Measurements from ENCODE around the gene PCED1B. TPM values are rescaled to one million over a fixed set of nuclear protein-coding genes. Genes with fewer than 3 reads are reported as not detected.
"Not testable (repeated sequence)": the region's sequence is repeated elsewhere in the genome, so short reads cannot be mapped to it uniquely, and the experiment has no call there.

Gene PCED1B
- total RNA-seq, 1 experiment from 2014 or later = 3.3 TPM

DNA sequence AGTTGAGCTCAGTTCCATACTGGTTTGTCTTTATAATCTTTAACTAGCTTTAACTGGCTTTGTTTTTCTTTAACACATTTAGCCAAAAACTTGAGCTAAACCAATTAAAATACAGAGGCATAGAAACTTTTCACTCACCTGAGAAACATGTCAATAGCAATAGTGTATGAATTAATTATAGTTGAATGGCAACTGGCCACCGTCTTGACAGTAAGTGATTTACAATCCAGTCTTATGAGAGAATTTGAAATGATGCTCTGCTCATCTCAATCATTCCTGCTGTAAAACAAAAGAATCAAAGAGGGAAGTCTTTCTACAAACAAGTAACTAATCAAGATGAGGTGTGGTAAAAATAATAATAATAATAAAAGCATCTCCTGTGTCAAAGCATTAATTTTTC is 86.9 kb downstream of the PCED1B start:
- Histone ChIP-seq H3K18ac (ENCODE audit: insufficient read length, low read depth, low read length) (no peak overlapping the region), H3K23ac (ENCODE audit: insufficient read length, low read depth, low read length) (no peak overlapping the region), H4K5ac (ENCODE audit: insufficient read length, low read depth, low read length) (no peak overlapping the region), H3K79me1 (ENCODE audit: insufficient read depth, low read depth, low read length, poor library complexity, severe bottlenecking) (no peaks in the 10 kb centered on the region), H3K4me2 (ENCODE audit: insufficient read depth, insufficient read length, low read length) (no peak overlapping the region), H3K27me3 (ENCODE audit: insufficient read depth, low read length) (no peaks in the 10 kb centered on the region), H2AK5ac (ENCODE audit: insufficient read length, low read length) (no peak overlapping the region), H3K27ac (ENCODE audit: insufficient read length, low read depth, low read length) (no peak overlapping the region), H2BK120ac (ENCODE audit: low read depth, low read length, poor library complexity, severe bottlenecking) (no peak overlapping the region), H3K56ac (ENCODE audit: insufficient read length, low read depth, low read length) (no peak overlapping the region), H2AFZ (ENCODE audit: low read length) (no peak overlapping the region), H4K91ac (ENCODE audit: insufficient read length, low read depth, low read length) (no peak overlapping the region), H4K8ac (replicated peaks; ENCODE audit: insufficient read length, low read depth, low read length) (no peak overlapping the region), H2BK15ac (ENCODE audit: low read depth, low read length) (no peak overlapping the region), H3K14ac (ENCODE audit: insufficient read depth, low read length) (no peak overlapping the region), H3K9ac (ENCODE audit: extremely low read depth, insufficient read length, low read length) (no peak overlapping the region), H3K4ac (ENCODE audit: low read depth, low read length) (no peak overlapping the region), H3T11ph (ENCODE audit: low read length) (no peak overlapping the region), H2BK12ac (ENCODE audit: insufficient read length, low read depth, low read length) (no peak overlapping the region), H3K4me1 (ENCODE audit: insufficient read depth, low read length) (peaks cover 2% of the 10 kb centered on the region; the same call in 1 of the 2 replicates), H3K9me3 (ENCODE audit: control insufficient read depth, low read depth, low read length) (no peaks in the 10 kb centered on the region), H3K23me2 (ENCODE audit: insufficient read length, low read depth, low read length, poor library complexity, severe bottlenecking) (no peaks in the 10 kb centered on the region), H2BK5ac (ENCODE audit: insufficient read length, low read length) (no peak overlapping the region), H3K79me2 (ENCODE audit: insufficient read depth, low read length) (no peaks in the 10 kb centered on the region), H2BK20ac (ENCODE audit: low read depth, low read length, poor library complexity, severe bottlenecking) (no peak overlapping the region), H4K20me1 (ENCODE audit: control insufficient read depth, insufficient read depth, insufficient read length) (no peaks in the 10 kb centered on the region)
- DNase-seq = no peak
- no peak for TF ChIP-seq CTCF (conservative IDR thresholded peaks at IDR 0.05)
- WGBS (ENCODE audit: extremely low coverage, insufficient read length, low lambda C conversion rate) = no CpG with 5 or more reads among the region's 1 CpG
- H3K4me3 Mint-ChIP-seq = no peak overlapping the region
- H3K27ac Mint-ChIP-seq = no peak overlapping the region
- peaks cover 6 to 9% (median 7%) of the 10 kb centered on the region in 3 experiments for H3K36me3 Mint-ChIP-seq (ENCODE audit: insufficient read depth in 1 of 3, low read depth in 3 of 3)
- peaks cover 11 to 13% of the 10 kb centered on the region in 2 experiments for H3K9me3 Mint-ChIP-seq
- peaks cover 0 to 7% of the 10 kb centered on the region in 2 experiments; a peak in 1 of 4 replicates for H3K4me1 Mint-ChIP-seq
- H3K27me3 Mint-ChIP-seq (ENCODE audit: low read depth) = no peaks in the 10 kb centered on the region

DNA sequence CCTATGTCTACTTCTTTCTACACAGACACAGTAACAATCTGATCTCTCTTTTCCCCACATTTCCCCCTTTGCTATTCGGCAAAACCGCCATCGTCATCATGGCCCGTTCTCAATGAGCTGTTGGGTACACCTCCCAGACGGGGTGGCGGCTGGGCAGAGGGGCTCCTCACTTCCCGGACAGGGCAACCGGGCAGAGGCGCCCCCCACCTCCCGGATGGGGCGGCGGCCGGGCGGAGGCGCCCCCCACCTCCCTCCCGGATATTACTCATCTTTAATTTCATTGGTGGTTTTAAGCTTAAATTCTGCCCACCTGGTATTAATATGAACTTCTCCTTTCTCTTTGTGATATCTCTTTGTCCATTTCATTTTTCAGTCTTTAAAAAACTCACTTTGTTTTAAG is 90.9 kb downstream of the PCED1B start:
- not testable (repeated sequence) for H3K27ac ChIP-seq (ENCODE audit: insufficient read length, low read depth, low read length); H3K27me3 Mint-ChIP-seq (ENCODE audit: low read depth); H3K9me3 ChIP-seq (ENCODE audit: control insufficient read depth, low read depth, low read length); H3K4ac ChIP-seq (ENCODE audit: low read depth, low read length); H4K20me1 ChIP-seq (ENCODE audit: control insufficient read depth, insufficient read depth, insufficient read length); H3K4me1 Mint-ChIP-seq; H3K4me1 ChIP-seq (ENCODE audit: insufficient read depth, low read length); H3K27ac Mint-ChIP-seq; H3K23ac ChIP-seq (ENCODE audit: insufficient read length, low read depth, low read length); H2BK20ac ChIP-seq (ENCODE audit: low read depth, low read length, poor library complexity, severe bottlenecking); H4K5ac ChIP-seq (ENCODE audit: insufficient read length, low read depth, low read length); H3K9ac ChIP-seq (ENCODE audit: extremely low read depth, insufficient read length, low read length); H3T11ph ChIP-seq (ENCODE audit: low read length); H2BK120ac ChIP-seq (ENCODE audit: low read depth, low read length, poor library complexity, severe bottlenecking); H4K91ac ChIP-seq (ENCODE audit: insufficient read length, low read depth, low read length); H2AFZ ChIP-seq (ENCODE audit: low read length); H3K27me3 ChIP-seq (ENCODE audit: insufficient read depth, low read length); H2BK5ac ChIP-seq (ENCODE audit: insufficient read length, low read length); H3K4me3 Mint-ChIP-seq; H2BK15ac ChIP-seq (ENCODE audit: low read depth, low read length); H2BK12ac ChIP-seq (ENCODE audit: insufficient read length, low read depth, low read length); H3K4me2 ChIP-seq (ENCODE audit: insufficient read depth, insufficient read length, low read length); H3K23me2 ChIP-seq (ENCODE audit: insufficient read length, low read depth, low read length, poor library complexity, severe bottlenecking); H3K18ac ChIP-seq (ENCODE audit: insufficient read length, low read depth, low read length); H3K79me2 ChIP-seq (ENCODE audit: insufficient read depth, low read length); H2AK5ac ChIP-seq (ENCODE audit: insufficient read length, low read length); H4K8ac ChIP-seq (replicated peaks; ENCODE audit: insufficient read length, low read depth, low read length); H3K14ac ChIP-seq (ENCODE audit: insufficient read depth, low read length); DNase-seq; H3K79me1 ChIP-seq (ENCODE audit: insufficient read depth, low read depth, low read length, poor library complexity, severe bottlenecking); H3K56ac ChIP-seq (ENCODE audit: insufficient read length, low read depth, low read length)
- peaks cover 15 to 17% of the 10 kb centered on the region in 2 experiments for H3K9me3 Mint-ChIP-seq
- no CpG with 5 or more reads among the region's 16 CpGs for whole genome bisulfite sequencing (ENCODE audit: extremely low coverage, insufficient read length, low lambda C conversion rate)
- H3K36me3 Mint-ChIP-seq (ENCODE audit: insufficient read depth in 1 of 3, low read depth in 3 of 3) = peaks cover 9 to 15% (median 11%) of the 10 kb centered on the region in 3 experiments
